Frontal cortex (tissue), 4 donors: ENCODE data around the gene ANGPTL2. TPM values are rescaled to one million over a fixed set of nuclear protein-coding genes. Genes with fewer than 3 reads are reported as not detected.
"Not testable (repeated sequence)": the region's sequence is repeated elsewhere in the genome, so short reads cannot be mapped to it uniquely, and the experiment has no call there.

ENCODE experiments used
- DNase-seq, 2 donors: peaks; one replicate each; pipeline ENCODE4 v3.0.0; 2012; ENCODE audit warnings: low spot score in 2 of 2
- FAIRE-seq: peaks from 2 replicates; lab custom pipeline; 2012; peaks lifted over from hg19 to GRCh38; lab: Jason Lieb, UNC
- total RNA-seq: library from RNA; depleted of rRNA; stranded (reverse); fragments of >200 nt; gene quantifications from one replicate; pipeline ENCODE4 v1.2.3, GENCODE V29; 2014
- donor health status: control.
- donor health status: control.
- donor health status: control.

Gene ANGPTL2
- total RNA-seq, 1 donor from 2014 or later: 2.0 TPM

DNA sequence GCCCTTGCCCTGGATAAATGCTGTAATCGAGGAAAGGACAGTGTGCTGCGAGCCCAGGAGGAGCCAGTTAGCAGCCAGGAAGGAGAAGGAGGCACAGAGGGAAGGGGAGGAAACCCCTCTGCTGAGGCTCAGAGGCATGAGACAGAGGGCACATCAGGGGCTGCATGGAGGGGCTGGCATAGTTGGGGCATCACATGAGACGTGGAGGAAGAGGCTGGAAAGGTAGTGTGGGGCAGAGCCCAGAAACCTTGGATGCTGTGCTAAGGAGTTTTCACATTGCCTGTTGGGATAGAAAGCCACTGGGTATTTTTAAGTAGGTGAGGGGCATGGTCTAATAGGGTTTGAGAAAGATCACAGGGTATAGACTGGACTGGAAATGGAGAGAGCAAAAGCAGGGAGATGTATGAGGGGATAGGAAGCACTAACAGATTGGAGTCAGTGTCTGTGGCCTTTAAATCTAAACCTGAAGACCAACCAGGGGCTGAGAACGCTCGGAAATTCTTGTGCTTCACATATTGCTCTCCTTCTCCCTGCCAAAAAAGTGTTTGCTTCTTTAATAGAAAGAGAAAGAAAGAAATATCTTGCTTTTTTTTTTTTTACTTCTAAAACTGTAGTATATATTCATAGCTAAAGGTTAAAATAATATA is 33.0 kb upstream of the ANGPTL2 start:
- no peak for DNase-seq
- no peak for FAIRE-seq

DNA sequence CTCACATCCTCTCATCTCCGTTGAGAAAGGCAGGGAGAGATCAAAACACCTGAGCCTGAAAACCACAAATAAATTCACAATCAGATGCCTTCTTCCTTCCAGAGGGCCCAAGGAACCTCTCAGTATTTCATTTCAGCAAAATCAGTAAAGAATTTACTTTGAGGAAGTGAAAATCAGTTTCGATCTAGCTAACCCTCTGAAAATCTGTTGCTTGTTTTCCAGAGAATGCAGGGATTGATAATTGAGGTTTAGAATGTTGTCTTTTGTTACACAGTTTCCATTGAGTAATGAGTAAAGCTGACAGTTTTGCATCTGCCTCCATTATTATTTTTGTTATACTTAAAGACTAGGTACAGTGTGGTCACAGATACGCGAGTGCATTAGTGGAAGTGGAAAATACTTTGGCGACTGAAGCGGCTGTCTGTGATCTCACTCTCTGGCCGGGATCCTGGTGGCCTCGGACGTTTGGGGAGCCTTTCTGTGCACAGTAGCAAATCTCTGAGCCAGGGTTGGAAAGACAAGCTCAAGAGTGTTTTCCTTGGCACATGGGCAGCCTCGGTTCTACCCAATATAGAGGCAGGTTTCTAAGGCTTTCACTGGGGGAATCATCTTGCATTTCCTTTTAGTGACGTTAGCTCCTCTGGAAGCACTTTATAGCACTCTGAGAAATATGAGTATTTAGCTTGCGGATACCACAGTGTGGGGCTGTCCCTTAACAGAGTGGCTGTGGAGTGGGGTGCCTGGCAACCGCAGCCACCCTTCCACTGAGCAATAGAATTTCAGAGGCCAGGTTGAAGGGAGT is 32.2 kb upstream of the ANGPTL2 start:
- DNase-seq (no peak), FAIRE-seq (no peak)

DNA sequence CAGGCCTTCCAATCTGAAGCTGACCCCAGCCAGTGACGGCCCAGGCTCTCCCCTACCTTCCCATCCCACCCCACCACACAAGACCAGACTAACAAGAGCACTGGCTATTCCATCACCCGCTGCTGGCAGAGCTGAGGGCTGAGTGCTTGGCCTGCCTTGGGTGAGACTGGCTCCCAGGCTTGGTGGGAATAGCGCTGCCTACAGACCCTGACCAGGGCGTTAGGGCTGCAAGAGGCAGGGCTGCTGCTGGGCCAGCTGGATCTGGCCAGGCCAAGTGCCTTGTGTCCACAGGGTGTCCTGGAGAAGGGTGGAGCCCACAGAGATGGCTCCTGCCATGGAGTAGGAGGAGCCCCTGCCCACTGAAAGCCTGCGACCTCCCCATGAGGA is 31.6 kb upstream of the ANGPTL2 start:
- DNase-seq (no peak), FAIRE-seq (no peak)

DNA sequence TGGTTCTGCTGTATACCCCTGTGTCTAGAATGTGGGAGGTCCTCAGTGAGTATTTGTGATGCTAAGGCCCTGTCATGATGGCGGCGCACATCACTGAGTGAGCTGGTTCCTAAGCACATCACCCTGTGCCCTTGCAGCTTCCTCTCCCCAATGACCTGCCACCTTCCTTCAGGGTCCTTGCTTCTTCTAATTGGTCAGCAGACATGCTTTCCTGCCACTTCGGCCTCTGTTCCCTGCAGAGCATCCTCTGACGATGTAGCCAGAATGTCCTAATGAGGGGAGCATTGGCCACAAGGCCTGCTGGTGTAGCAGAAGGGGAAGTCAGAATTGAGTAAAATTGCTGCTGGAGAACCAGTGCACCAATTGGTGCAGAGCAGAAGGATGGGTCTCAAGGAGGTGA is 31.1 kb upstream of the ANGPTL2 start:
- no peak for FAIRE-seq
- DNase-seq: no peak

DNA sequence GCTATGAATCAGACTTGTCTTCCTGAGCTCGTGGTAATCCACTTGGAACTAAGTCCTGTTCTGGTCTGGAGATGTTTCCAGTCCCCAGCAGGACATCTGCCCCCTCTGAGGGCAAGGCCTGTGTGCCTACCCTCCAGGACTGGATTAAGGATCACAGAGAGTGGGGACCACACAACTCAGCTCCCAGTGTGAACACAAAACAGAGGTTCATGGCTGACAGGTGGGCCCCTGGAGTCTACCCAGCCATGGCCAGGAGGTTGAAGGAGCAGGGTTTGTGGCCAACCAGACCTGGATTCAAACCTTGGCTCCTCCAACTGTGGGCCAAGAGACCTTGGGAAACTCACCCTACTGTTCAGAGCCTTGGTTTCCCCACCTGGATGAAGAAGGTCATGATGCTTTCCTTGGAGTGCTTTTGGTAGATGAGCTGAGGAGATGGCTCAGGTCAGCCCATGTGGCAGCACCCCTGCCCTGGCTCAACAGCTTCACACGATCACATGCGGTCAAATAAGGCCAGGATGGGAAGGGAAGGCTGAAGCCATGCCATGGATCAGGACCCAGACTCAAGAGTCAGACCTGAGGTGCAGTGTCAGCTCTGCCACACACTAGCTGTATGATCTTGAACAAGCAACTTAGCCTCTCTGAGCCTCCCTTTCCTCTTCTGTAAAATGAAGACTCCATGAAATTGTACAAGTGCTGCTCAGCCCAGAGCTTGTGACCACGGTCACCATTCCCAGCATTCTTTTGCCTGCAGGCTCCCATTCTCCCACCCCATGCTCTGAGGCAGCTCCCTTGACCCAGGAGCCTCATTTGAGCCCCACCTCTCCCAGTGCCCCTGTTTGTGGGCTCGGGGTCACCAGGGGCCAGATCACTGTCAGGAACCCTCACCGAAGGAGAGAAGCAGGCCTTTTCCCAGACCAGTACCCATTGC is 27.3 kb upstream of the ANGPTL2 start:
- no peak for FAIRE-seq
- DNase-seq: no peak

DNA sequence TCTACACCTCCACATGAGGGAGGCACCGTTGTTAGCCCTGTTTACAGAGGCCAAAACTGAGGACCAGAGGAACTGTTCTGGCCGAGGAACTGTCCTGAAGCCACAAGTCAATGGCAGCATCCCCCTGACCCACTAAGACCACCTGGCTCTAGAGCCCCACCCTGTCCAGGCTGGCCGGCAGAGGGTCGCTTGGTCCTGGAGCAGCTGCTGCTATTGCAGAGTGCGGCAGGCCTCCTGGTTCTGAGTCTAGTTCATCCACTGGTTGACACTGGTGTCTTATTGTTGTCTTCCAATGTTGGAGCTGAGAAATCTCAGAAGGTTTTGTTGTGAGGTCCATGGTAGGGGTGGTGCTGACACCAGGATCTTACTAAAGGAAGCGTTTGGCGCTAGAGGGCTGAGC is 26.6 kb upstream of the ANGPTL2 start:
- no peak for DNase-seq
- no peak for FAIRE-seq

DNA sequence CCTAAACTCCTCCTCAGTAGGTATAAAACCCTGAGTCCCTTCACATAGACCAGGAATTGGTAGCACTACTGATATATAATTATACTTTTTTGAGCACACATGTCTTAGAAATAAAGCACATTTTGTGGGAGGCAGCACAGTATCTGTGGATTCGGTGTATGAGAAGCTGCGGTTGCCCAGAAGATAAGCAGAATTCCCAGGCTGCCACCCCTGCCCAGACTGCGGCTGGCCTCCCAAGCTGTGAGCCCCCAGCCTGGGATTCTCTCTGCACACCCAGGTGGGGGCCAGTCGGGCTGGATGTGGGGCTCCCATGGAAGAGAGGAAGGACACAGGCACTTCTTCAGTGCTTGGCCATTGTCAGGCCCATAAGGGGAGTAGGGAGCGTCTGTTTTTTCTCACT is 25.6 kb upstream of the ANGPTL2 start:
- FAIRE-seq (no peak), DNase-seq (no peak)

DNA sequence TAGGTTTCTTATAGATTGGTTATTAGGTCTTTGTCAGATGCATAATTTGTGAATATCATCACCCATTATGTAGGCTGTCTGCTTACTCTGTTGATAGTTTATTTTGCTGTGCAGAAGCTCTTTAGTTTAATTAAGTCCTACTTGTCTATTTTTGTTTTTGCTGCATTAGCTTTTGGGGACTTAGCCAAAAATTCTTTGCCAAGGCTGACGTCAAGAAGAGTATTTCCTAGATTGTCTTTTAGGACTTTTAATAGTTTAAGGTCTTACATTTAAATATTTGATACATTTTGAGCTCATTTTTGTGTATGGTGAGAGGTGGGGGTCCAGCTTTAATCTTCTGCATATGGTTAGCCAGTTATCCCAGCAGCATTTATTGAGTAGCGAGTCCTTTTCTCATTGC is 24.8 kb upstream of the ANGPTL2 start:
- DNase-seq: no peak
- no peak for FAIRE-seq

DNA sequence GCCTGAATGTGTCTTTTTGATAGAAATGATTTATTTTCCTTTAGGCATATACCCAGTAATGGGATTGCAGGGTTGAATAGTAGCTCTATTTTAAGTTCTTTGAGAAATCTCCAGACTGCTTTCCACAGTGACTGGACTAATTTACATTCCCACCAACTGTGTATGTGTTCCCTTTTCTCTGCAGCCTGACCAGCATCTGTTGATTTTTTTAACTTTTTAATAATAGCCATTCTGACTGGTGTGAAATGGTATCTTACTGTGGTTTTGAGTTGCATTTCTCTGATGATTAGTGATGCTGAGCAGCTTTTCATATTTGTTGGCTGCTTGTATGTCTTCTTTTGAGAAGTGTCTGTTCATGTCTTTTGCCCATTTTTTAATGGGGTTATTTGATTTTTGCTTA is 24.4 kb upstream of the ANGPTL2 start:
- DNase-seq, FAIRE-seq: not testable (repeated sequence)

DNA sequence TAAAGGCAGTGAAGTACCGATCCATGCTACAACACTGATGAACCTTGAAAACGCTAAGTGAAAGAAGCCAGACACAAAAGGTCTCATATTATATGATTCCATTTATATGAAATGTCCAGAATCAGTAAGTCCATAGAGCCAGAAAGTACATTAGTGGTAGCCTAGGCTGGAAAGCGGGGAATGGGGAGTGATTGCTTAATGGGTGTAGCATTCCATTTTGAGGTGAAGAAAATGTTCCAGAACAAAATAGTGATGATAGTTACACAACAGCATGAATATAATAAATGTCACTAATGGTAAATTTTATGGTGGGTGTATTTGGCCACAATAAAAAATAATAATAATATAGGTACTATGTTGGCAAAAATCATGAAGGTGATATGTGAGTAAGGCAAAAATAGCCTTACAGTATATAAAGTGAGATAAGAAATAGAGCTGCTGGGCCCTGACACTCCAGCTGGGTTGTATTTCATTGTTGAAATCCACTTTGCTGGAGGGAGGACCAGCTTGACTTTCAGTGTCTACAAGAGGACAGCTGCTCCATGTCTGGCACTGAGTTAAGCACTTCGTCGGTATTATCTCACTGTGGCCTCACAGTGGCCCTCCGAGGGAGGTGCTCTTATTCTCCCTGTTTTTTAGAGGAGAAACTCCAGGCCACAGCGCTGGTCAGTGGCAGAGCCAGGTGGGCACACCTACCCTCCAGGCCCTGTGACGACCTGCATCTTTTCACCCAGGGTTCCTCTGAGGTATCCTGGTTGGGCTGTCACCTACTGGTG is 22.4 kb upstream of the ANGPTL2 start:
- DNase-seq: no peak
- no peak for FAIRE-seq

DNA sequence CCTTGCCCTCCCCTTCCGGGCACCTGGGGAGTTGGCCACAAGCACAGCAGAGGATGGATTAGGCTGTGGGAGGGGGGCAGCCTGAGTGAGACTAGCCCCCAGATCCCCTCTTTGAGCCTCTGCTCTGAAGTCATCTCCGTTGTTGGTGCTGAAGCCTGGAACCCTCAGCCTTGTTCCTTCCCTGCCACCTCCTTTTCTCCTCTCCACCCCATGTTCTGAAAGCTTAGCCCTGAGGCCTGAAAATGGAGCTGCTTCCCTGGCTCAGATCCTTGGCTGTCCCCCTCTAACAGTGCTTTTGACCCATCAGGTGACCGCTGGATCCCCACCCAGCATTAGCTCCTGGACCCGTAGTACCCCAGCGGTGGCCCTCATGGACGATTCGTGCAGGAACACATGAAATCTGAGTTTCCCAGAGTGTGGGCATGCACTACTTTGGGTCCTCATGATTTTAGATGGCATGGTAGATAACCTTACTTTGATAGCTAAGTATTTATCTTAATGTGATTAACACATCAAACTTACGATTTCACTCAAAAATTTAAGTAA is 21.6 kb upstream of the ANGPTL2 start:
- no peak for FAIRE-seq
- DNase-seq: no peak

DNA sequence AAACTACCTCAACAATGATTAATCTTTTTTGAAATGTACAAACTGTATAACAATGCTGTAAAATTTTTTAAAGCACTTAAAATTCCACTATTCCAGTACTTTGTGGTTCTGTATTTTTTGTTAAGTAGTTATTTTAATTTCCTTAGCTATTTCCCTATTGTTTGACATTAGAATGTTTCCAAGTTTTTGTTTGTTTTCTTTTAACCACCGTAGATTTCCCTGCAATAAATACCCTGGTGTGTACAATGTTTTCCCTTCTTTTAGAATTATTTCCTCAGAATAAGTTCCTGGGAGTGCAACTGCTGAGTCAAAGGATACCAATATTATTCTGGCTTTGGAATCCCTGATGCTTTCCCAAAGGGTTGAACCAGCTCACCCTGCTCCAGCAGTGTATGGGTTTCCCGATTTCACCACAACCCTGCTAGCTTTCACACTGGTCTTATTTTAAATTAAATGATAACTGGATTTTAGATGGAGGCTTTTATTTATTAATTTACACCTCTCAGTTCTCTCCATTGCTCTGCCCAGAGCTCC is 20.6 kb upstream of the ANGPTL2 start:
- FAIRE-seq (no peak), DNase-seq (no peak)

DNA sequence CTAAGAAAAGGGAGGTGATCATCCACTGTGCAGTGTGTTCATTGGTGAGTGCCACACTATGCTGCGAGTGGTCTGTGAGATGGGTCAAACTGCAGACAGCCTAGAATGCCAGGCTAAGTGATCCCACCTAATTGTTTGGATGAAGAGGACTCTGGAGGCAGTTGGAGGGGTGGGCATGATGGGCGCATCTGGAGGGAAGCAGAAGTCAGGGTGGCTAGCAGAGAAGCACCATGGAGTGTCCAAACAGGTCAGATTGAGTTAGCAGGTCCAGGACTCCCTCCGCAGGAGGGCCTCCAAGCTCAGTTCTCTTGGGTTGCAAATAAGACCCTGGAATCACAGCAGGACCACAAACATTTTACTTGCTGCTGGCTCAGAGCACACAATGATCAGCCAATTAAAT is 19.9 kb upstream of the ANGPTL2 start:
- FAIRE-seq (no peak), DNase-seq (no peak)

DNA sequence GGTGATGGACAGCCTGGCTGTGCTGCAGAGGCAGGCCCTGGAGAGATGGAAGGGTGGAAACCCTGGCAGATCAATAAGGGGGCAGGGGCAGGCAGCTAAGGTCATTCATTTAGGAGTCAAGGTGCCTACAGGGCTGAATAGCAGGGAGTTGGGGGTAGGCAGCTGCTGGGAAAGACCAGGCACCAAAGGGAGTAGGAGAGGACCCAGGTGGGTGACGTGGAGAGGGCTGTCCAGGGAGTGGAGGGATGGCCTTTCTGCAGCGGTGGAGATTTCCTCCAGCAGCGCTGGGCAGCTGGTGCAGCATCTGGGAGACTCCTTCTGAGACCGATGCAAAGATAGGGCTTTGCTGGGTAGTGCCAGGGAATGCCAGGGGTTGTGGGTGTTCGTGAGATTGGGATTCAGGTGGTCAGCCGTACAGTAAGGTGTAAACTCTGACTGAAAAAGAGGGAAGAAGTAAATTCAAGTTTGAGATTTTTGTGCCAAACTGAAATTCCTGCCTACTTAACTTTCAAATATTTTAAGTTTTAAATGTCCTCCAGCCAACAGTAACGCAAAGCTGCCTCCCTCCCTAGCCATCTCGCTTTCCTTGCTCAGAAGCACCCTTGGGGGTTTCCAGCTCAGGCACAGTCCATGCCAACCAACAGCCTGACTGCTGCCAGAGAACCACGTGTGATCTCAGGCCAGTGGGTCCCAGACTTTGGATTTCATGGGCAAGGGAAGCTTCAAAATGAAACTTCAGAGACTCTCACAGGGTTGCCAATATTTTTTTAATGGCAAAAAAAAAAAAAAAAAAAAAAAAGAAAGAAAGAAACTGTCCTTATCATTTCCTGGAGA is 18.6 kb upstream of the ANGPTL2 start:
- no peak for DNase-seq
- no peak for FAIRE-seq

DNA sequence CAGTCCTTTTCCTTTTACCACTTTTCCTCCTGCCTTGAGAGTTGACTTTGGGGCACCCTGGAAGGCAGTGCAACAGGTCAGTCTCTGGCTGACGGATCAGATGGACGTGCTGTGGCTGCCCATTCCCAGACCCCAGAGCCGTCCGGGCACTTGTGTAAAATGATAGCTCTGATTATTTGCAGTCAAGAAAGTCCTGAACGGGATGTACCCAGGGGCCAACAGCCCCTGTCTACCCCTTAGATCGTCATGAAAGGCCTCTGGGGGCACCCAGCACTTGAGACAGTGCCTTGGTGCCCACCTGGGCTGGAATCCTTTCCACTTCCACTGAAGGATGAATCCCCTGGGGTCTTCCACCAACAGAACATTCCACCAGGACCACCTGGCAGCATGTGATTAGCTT is 17.7 kb upstream of the ANGPTL2 start:
- no peak for DNase-seq
- FAIRE-seq: no peak

DNA sequence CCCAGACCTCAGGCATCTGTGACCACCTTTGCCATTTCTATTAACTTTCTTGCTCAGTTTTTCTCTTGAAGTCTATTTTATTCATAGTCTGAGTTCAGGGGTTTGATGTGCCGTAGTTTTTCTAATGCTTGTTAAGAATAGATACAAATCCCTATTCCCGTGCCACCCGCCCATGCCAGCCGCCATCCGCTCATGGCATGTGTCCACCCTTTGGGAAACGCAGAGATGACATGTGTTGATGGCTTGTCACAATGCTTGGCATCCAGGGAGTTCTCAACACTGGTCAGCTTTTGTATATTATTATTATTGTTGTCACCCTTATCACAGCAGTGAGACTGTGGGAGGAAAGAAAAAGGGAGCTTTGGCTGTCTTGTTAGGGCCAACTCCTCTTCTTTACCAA is 17.3 kb upstream of the ANGPTL2 start:
- DNase-seq (no peak), FAIRE-seq (no peak)

DNA sequence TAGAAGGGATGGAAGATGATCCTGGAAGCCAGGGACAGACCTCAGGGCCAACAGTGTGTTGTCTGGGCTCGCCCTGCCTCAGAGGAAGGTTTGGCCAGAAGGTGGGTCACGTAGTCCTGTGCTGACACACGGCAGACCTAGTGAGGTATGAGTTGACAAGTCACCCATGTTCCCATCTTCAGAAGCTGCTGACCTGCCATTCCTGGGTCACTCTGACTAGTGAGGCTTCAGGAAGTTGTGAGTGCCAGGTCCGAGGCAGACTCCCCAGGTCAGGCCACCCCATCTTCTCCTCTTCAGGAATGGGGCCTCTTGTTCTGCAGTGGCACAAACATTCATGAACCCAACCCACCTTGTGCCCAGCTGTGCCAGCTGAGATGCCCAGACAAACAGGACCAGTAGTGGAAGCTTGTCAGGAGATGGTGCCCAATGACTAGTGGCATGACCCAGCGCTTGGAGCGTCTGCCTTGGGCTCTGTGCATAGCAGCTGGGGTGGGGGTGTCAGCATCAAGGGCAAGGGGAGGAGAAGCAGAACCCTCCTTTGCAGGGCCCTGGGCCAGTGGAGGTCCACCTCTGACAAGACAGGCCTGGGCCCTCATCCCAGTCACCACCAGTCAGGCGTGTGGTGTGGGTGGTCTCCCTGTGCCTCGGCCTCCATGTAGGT is 16.8 kb upstream of the ANGPTL2 start:
- DNase-seq (no peak), FAIRE-seq (no peak)

DNA sequence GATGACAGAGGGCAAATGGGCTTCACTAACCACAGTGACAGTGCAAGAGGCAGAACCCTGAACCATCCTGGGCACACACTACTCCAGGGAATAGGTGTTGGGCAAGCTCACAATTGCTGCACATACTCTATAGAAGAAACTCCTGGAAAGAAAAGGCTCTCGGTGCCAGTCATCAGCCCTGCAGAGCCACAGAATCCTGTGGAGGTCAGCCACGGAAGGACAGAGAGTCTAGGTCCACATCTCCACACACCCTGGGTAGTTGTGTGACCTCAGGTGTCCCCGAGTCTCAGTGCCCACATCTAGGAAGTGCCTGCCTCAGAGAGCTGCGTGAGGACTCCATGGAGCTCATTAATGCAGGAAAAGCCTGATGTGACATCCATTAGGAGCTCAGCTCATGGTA is 16.0 kb upstream of the ANGPTL2 start:
- FAIRE-seq (no peak), DNase-seq (no peak)
